IMR-90 (cell line): ENCODE results near the gene ADORA2A.

Source experiments
- CHD1 ChIP-seq: IDR thresholded peaks from 2 replicates; pipeline ENCODE4 v1.6.1; 2012; ENCODE audit warnings: low read depth, low read length, improper control_type of control experiment
- POLR2A ChIP-seq: IDR thresholded peaks from 2 replicates; pipeline ENCODE4 v1.6.1; 2012; ENCODE audit warnings: mild to moderate bottlenecking, low read depth, low read length

- no peak for TF ChIP-seq POLR2A
- TF ChIP-seq CHD1: no peak
These were observed 47.0 kb upstream of the ADORA2A start for GRCh38 chr22:24380220-24380904.
